Measurements from ENCODE around the gene PSENEN.
A peak's percentile ranks its signal among the peaks of the same experiment; 100 is the strongest.

GRCh38 chr19:35760711-35761349 is 15.4 kb downstream of the PSENEN start:
- TF ChIP-seq SMC3 (IDR thresholded peaks at IDR 0.05) = no peak
- no peak for TF ChIP-seq CTCF (IDR thresholded peaks at IDR 0.05)
- peak; percentile 66 for TF ChIP-seq USF2 (IDR thresholded peaks at IDR 0.05)
- no peak for TF ChIP-seq CHD2 (IDR thresholded peaks at IDR 0.05; ENCODE audit: low read length, partially characterized antibody)

All from A549 (cell line).